HG02759 (cell line): ENCODE data around the gene RGL1.

ENCODE experiments used
- ATAC-seq: cut with Tn5 transposase; IDR thresholded peaks from one replicate; pipeline ENCODE4 v1.9.1; 2021; ENCODE audit warnings: mild to moderate bottlenecking, moderate library complexity; ENCODE audit not compliant: unreplicated experiment

The RGL1 gene

GRCh38 chr1:183911285-183911684 is 106.4 kb downstream of the RGL1 start:
- peak; percentile 80 for ATAC-seq

GRCh38 chr1:183912265-183912886 is 107.5 kb downstream of the RGL1 start:
- peak; percentile 50 for ATAC-seq

- no peak for ATAC-seq
These were observed 108.7 kb downstream of the RGL1 start for GRCh38 chr1:183913567-183913993.

GRCh38 chr1:183914276-183914675 is 109.4 kb downstream of the RGL1 start:
- ATAC-seq = no peak

- no peak for ATAC-seq
These were observed 110.0 kb downstream of the RGL1 start for GRCh38 chr1:183914891-183915290.

- peak; percentile 54 for ATAC-seq
These were observed 110.9 kb downstream of the RGL1 start for GRCh38 chr1:183915625-183916510.

- no peak for ATAC-seq
These were observed 111.7 kb downstream of the RGL1 start for GRCh38 chr1:183916574-183916973.

GRCh38 chr1:183918589-183918988 is 113.7 kb downstream of the RGL1 start:
- ATAC-seq = no peak

- ATAC-seq = no peak
These were observed 115.7 kb downstream of the RGL1 start for GRCh38 chr1:183920651-183921050.

GRCh38 chr1:183922197-183922596 is 117.3 kb downstream of the RGL1 start:
- no peak for ATAC-seq

- ATAC-seq = no peak
These were observed 121.0 kb downstream of the RGL1 start for GRCh38 chr1:183925947-183926346.

GRCh38 chr1:183926983-183927382 is 122.1 kb downstream of the RGL1 start:
- ATAC-seq = no peak

- no peak for ATAC-seq
These were observed 126.8 kb downstream of the RGL1 start for GRCh38 chr1:183931646-183932271.

GRCh38 chr1:183932412-183932811 is 127.5 kb downstream of the RGL1 start:
- no peak for ATAC-seq

GRCh38 chr1:183933528-183934179 is 128.7 kb downstream of the RGL1 start:
- ATAC-seq = no peak

GRCh38 chr1:183934314-183934713 is 129.4 kb downstream of the RGL1 start:
- no peak for ATAC-seq

- no peak for ATAC-seq
These were observed 131.1 kb downstream of the RGL1 start for GRCh38 chr1:183936009-183936408.

- ATAC-seq = no peak
These were observed 131.9 kb downstream of the RGL1 start for GRCh38 chr1:183936791-183937190.

GRCh38 chr1:183937611-183938010 is 132.7 kb downstream of the RGL1 start:
- no peak for ATAC-seq

GRCh38 chr1:183941001-183941400 is 136.1 kb downstream of the RGL1 start:
- ATAC-seq = no peak
